Measurements from ENCODE around the gene VANGL2.

The VANGL2 gene

DNA sequence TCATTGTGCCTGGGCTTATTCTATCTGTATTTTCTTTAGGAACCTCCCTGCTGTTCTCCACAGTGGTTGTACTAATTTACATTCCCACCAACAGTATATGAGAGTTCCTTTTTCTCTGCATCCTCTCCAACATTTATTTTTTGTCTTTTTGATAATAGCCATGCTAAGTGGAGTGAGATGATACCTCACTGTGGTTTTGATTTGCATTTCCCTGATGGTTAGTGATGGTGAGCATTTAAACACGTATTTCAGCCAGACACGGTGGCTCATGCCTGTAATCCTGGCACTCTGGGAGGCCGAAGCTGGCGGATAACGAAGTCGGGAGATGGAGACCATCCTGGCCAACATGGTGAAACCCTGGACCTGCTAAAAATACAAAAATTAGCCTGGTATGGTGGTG is 64.8 kb downstream of the VANGL2 start:
- DNase-seq = no peak

DNA sequence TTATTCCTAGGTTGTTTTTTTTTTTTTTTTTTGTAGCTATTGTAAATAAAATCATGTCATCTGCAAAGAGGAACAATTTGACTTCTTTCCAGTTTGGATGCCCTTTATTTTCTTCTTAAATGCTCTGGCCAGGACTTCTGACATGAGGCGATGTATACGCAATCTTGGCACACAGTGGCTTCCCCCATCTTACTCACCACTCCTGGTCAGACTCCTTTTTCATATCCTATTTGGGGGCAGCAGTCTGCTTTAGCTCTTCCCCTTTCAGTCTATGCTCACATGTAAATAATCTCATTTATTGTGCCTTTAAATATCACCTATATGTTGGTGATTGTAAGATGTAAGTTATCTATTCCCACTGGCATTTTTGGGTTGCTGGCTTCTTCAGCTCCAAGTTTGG is 66.6 kb downstream of the VANGL2 start:
- DNase-seq = no peak

DNA sequence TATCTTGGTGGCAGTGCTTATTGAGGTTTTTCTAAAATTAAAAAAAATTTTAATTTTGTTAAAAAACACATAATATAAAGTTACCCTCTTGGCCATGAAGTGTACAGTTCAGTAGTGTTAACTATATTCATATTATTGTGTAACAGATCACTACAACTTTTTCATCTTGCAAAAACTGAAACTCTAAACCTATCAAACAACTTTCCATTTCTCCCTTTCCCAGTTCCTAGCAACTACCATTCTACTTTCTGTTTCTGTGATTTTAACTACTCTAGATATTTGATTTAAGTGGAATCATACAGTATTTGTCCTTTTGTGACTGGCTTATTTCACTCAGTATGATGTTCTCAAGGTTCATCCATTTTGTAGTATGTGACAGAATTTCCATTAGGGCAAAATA is 67.2 kb downstream of the VANGL2 start:
- no peak for DNase-seq

DNA sequence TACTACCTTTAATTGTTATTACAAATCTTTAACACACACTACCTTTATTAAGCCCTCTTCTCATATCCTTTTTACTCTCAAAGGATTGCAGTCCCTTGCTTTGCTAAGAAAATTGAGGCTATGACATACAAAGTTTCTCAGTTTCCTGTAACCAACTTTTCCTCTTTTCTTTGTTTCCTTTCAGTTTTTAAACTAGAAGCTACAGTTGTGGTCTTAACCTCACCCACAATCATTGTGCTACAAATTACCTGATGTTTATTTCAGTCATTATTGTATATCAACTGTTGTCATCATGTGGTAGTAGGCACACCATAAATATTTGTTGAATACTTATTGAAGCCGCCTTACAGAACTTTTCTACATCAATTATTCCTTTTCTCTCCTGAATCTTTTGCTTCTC is 70.9 kb downstream of the VANGL2 start:
- no peak for DNase-seq

DNA sequence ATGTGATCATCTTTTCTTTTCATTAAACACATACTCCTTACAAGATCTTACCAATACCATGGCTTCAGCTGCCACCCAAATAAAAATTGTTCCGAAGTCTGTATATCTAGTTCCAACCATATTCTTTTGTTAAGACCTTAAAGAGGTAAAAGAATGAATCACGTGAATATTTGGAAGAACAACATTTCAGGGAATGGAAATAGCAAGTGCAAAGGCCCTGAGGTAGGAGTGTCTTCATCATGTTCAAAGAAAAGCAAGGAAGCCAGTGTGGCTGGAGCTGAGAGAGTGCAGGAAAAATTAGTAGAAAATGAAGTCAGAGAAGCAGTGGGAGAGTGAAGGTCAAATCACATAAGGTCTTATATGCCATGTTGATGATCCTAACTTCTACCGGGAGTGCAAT is 71.7 kb downstream of the VANGL2 start:
- DNase-seq = no peak

DNA sequence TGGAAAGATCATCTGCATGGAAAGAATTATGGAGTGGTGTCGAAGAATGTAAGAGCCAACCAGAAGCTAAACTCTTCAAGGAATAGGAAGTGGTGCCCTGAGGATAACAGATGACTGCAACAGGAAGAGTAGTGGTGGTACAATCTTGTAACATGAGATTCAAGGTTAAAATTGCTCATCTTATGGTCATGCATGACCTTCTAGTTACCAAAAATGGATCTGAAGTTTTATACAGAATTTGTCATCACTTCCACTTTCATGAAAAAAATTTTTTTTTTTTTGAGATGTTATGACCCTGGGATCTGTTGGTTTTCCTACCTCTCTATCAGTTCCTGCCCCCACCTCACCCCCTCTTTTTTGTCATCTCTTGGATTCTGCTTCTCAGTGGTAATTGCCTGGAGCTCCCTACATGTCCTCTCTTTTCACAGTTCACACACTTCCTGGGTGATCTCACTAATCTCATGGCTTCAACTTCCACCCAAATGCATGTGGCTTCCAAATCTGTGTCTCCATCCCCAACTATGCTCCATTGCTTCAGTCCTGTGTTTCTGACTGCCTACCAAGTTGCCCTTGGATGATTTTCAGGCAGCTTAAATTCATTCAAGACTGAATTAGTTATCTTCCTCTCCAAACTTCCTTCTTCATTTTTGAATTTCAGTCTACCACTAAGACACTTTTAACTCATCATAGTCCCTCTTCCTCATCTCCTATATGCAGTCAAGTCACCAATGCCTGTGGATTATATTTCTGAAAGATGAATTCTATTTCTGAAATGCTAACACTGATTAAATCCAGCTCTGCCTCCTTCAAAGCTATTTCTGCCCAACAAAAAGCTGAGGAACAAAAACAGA is 74.3 kb downstream of the VANGL2 start:
- no peak for DNase-seq
